HG02642 (cell line): Measurements from ENCODE around the gene ANO8.
A peak's percentile ranks its signal among the peaks of the same experiment; 100 is the strongest.

Experiments
- ATAC-seq: cut with Tn5 transposase; IDR thresholded peaks from one replicate; pipeline ENCODE4 v1.9.1; 2021; ENCODE audit warnings: mild to moderate bottlenecking; ENCODE audit not compliant: unreplicated experiment, poor library complexity

Gene ANO8

DNA sequence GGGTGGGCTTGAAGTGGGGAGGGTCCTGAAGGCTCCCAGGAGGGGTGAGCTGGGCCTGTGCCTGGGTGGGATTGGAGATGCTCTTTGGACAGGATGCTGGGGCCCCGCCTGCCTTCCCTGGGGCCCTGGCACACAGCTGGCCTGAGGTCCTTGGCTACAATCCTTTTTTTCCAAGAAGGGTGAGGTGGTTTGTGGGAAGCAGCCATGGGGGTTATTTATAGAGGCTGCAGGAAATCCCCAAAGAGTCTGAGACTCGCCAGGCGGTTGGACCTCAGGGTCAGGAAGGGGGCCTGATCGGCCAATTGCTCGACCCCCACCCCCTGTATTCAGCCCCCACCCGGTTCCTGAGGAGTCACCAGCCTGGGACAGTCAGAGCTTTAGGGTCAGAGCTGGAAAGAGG is 12.7 kb upstream of the ANO8 start:
- ATAC-seq: no peak

GRCh38 chr19:17346109-17346671 is 11.5 kb upstream of the ANO8 start:
- no peak for ATAC-seq

GRCh38 chr19:17341845-17342244 is 7.2 kb upstream of the ANO8 start:
- no peak for ATAC-seq

- no peak for ATAC-seq
These were observed 6.7 kb upstream of the ANO8 start for GRCh38 chr19:17341386-17341785.

- ATAC-seq: no peak
These were observed 6.3 kb upstream of the ANO8 start for GRCh38 chr19:17340871-17341357.

GRCh38 chr19:17340302-17340870 is 5.7 kb upstream of the ANO8 start:
- no peak for ATAC-seq

DNA sequence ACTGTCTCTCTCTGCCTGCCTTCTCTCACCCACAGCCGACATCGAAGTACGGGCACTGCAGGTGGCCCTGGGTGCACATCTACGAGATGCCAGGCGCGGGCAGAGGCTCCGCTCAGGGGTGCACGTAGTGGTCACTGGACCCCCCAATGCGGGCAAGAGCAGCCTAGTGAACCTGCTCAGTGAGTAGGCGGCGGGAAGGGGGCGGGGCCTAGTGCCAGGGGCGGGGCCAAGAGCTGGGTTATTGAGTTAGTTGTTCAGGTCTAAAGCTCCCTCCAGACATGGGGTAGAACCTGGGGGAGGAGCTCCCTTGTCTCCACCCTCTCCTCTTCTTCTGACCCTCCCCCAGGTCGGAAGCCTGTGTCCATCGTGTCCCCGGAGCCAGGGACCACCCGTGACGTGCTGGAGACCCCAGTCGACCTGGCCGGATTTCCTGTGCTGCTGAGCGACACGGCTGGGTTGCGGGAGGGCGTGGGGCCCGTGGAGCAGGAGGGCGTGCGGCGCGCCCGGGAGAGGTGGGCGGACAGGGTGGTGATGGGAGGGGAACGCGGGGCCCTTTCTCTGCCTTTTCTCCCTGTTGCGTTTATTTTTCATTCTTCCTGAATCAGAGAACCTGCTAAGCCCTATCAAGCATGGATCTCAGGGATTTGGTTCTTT is 4.6 kb upstream of the ANO8 start:
- ATAC-seq: no peak

DNA sequence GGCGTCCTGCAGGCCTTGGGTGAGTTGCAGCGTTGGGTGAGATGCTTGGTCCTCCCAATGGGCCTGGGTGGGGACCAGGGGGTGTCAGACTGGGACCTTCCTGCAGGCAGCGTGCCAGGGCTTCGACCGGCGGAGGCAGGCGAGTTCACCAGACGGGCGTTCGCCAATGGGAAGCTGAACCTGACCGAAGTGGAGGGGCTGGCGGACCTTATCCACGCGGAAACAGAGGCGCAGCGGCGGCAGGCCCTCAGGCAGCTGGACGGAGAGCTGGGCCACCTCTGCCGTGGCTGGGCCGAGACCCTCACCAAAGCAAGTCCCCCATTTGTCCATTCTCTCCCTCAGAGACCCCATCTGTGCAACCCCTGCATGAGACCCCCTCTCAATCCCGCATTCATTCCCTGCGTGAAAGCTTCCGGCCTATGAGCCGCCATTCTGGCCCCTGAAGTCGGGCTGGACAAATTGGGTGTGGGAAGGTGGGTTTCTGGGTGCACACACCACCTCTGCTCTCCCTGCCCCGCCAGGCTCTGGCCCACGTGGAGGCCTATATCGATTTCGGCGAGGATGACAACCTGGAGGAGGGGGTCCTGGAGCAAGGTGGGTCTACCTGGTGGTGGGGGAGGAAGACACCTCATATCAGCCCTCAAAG is 3.9 kb upstream of the ANO8 start:
- no peak for ATAC-seq

GRCh38 chr19:17337675-17338432 is 3.2 kb upstream of the ANO8 start:
- peak; percentile 2 for ATAC-seq

GRCh38 chr19:17336872-17337674 is 2.4 kb upstream of the ANO8 start, which contains the start of gene GTPBP3:
Gene GTPBP3 (plus strand): TSS chr19:17337553. CDS start chr19:17337612, 59 bp downstream.
- peak; percentile 77 for ATAC-seq

DNA sequence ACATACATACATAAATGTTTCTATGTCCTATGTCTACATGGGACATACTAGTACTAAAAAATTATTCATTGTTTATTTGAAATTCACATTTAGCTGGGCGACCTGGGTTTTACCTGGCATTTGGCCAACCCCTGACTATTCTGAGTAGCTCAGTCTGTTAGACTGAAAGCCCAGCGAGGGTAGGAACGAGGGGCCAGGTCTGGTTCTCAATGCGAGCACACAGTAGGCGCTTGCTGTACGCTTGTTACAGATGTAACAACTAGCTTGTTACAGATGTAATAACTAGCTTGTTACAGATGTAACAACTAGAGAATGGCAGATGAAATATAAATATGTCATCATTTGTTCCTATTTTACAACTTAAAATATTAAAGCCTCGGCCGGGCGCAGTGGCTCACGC is 920 bp upstream of the ANO8 start:
- no peak for ATAC-seq

GRCh38 chr19:17333611-17334413 is 843 bp downstream of the ANO8 start:
- ATAC-seq: no peak

DNA sequence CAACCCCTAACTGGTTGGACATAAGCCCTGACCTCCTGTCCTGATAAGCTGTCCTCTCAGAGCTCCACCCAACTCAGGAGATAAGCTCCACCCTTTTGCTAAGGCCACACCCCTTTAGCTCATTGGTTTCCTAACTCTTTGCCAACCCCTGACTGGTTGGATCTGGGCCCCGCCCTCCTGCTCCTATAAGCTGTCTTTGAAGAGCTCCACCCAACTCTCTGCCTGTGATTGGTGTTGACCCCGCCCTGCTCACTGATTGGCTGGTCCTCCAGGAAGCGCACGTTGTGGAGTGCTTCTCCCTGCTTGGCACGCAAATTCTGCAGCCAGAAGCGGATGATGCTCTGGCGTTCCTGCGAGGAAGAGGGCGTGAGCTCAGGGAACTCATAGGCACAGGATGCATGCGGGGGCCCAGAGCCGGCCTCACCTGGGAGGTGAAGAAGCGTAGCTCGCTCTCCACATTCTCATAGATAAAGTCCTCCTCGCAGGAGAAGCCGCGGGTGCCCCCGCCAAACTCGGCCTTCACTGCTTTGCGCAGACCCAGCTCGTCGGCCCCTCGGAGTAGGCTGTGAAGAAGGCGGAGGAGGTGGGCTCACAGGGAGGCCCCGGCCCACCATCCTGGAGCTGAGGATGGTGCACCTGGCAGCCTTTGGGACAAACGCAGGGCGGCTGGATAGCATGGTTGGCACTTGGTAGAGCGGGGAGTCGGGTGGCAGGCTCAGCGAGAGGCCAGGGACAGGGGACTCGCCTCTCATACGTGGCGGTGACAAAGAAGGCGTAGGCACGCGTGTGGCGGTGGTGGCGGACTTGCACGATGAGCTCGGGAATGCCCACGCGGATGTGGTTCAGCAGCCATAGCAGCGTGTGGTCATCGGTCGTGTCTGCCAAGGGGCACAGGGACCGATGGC is 1.7 kb downstream of the ANO8 start:
- no peak for ATAC-seq

DNA sequence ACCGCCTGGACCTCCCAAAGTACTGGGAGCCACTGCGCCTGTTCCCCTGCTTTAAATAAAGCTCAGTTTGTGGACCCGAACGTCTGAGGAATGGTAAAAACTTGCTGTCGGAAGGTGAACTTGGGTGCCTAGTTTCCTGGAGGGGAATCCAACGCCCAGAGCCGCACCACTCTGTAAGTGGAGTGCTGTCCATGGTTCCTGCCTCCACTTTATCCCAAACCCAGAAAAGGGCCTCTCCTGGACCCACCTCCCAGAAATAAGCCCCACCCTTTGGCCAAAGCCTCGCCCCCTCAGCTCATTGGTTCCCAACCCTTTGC is 2.3 kb downstream of the ANO8 start:
- ATAC-seq: no peak

DNA sequence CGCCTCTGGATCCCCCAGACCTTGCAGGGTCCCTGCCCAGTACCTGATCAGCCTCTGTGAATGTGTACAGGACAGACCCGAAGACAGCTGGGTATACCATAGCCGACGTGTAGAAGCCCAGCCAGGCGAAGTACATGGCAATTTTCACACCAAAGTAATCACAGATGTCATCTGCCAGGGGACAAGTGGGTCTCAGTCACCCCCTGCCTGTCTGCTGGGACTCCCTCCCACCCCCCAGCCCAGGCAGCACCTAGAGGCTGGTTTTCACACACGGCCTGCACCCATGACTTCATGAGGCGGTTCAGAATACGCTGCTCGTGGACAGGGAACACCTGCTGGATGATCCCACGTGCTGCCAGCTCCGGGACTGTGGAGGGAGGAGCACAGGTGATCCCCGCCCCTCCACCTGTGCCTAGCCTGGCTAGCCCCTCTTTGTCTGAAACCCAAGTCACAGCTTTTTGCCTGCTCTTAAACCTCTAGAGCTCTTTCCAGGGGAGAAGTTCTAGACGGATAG is 3.6 kb downstream of the ANO8 start:
- ATAC-seq: no peak

DNA sequence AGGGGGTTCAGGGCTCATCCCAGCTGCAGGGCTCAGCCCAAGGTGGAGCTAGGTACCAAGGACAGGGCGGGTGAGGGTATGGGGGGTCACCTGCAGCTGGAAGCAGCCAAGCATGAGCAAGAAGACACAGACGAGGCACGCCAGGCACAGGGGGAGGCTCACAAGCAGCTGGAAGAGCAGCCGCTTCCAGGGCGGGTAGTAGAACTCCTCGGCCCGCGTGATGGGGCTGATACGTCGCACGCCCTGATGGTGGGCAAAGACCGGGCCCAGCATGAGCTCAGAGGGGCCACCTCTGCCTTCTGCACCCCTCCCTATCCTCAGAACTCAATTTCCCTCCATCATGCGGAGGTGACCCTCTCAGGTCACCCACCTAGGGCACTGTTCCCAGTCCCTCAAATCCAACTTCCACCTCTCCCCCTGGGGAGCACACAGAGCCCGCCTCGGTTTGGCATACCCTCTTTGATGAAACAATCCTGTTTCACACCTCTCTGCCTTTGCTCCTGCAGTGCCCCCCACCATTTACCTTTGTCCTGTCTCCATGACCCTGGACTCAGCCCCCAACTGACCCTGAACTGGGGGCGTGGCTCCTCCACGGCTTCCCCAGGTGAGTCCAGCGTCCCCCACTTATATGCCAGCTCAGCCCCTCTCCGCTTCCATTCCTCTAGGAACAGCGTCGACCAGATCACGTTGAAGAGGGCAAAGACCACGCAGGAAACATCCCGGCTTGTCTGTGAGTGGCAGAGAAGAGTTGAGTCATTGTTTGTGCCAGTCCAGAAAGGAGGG is 4.2 kb downstream of the ANO8 start:
- ATAC-seq: no peak
